HepG2 (cell line): Measurements from ENCODE around the gene ZNF106. TPM values are rescaled to one million over a fixed set of nuclear protein-coding genes. Genes with fewer than 3 reads are reported as not detected.

Experiments
- ATAC-seq: fragments of 200-7000 bp; cut with Tn5 transposase; 3 replicates; pipeline ENCODE4 v1.9.1; 2020; ENCODE audit warnings: mild to moderate bottlenecking, moderate library complexity
- BruUV-seq: library from RNA; stranded (reverse); fragments of 400-500 nt; replicated peaks from 2 replicates; lab custom pipeline; 2021; lab: Mats Ljungman, UMichigan
- CTCF ChIA-PET: fragments of 300-600 bp; formaldehyde crosslinking; extraction: SDS; loops from one replicate; lab custom pipeline; 2021; ENCODE audit warnings: low total read pairs, inconsistent platforms, low intra/inter-chr PET ratio; lab: Yijun Ruan, JAX
- POLR2A ChIA-PET: fragments of 350-600 bp; sonication (Branson Sonifier 250); formaldehyde crosslinking; loops from one replicate; lab custom pipeline; 2020; ENCODE audit warnings: antibody characterized with exemption, inconsistent platforms; lab: Yijun Ruan, JAX
- DNase-seq: peaks from one replicate; pipeline ENCODE4 v3.0.0-alpha.2; 2015; ENCODE audit warnings: low spot score
- FAIRE-seq: peaks from 3 replicates; lab custom pipeline; 2011; peaks lifted over from hg19 to GRCh38; lab: Jason Lieb, UNC
- H2AFZ ChIP-seq: one replicate; pipeline ENCODE4 v1.6.1; 2011; ENCODE audit warnings: low read length, inconsistent platforms
- H3K27ac ChIP-seq: fragments of 300-600 bp; 3 replicates; pipeline ENCODE4 v1.8.0; 2011; ENCODE audit warnings: mixed run types, mild to moderate bottlenecking, mixed read lengths, low read length, inconsistent platforms; ENCODE audit not compliant: insufficient read depth; ENCODE audit errors: extremely low read length
- H3K27me3 ChIP-seq, 2 experiments: fragments of 200-600 bp in 1 of 2; 2 replicates in 1 of 2; 3 replicates in 1 of 2; pipeline versions ENCODE4 v1.6.0 to v1.8.0; 2011; ENCODE audit warnings: low read length in 2 of 2, mild to moderate bottlenecking in 2 of 2, moderate library complexity in 2 of 2, inconsistent platforms in 1 of 2; ENCODE audit not compliant: insufficient read depth in 2 of 2, control insufficient read depth in 1 of 2
- H3K36me3 ChIP-seq, 2 experiments: fragments of 200-600 bp in 1 of 2; replicated peaks in 1 of 2; 2 replicates in 1 of 2; 3 replicates in 1 of 2; pipeline versions ENCODE4 v1.5.1 to v1.8.0; 2011; ENCODE audit warnings: low read length in 2 of 2, inconsistent platforms in 1 of 2; ENCODE audit not compliant: insufficient read depth in 2 of 2, control insufficient read depth in 1 of 2
- H3K4me1 ChIP-seq: 2 replicates; pipeline ENCODE4 v1.5.1; 2012; ENCODE audit warnings: low read length, inconsistent platforms; ENCODE audit not compliant: insufficient read depth
- H3K4me2 ChIP-seq: 2 replicates; pipeline ENCODE4 v1.6.0; 2011; ENCODE audit warnings: low read depth, low read length, inconsistent platforms
- H3K4me3 ChIP-seq, 3 experiments: fragments of 200-600 bp in 1 of 3; sonication (generic), shearing (Covaris generic) in 1 of 3; replicated peaks in 1 of 3; 2 replicates each; pipeline ENCODE4 v1.5.1; 2011 to 2016; ENCODE audit warnings: low read length in 3 of 3, inconsistent platforms in 2 of 3, low read depth in 2 of 3, mild to moderate bottlenecking in 2 of 3, control low read depth in 1 of 3, mixed read lengths in 1 of 3; ENCODE audit not compliant: insufficient read depth in 1 of 3
- H3K79me2 ChIP-seq: one replicate; pipeline ENCODE4 v1.6.1; 2011; ENCODE audit warnings: low read length, inconsistent platforms; ENCODE audit not compliant: insufficient read depth
- H3K9ac ChIP-seq: 2 replicates; pipeline ENCODE4 v1.6.0; 2011; ENCODE audit warnings: mild to moderate bottlenecking, low read depth, low read length, inconsistent platforms; ENCODE audit not compliant: insufficient read depth
- H3K9me3 ChIP-seq: 2 replicates; pipeline ENCODE4 v1.5.1; 2012; ENCODE audit warnings: mild to moderate bottlenecking, low read length
- H4K20me1 ChIP-seq: 2 replicates; pipeline ENCODE4 v1.6.0; 2011; ENCODE audit warnings: inconsistent platforms, mild to moderate bottlenecking, low read length, moderate library complexity; ENCODE audit not compliant: insufficient read depth
- AKAP8 ChIP-seq: sonication (generic); formaldehyde crosslinking; IDR thresholded peaks from 2 replicates; pipeline ENCODE4 v1.5.1; 2020; ENCODE audit warnings: mild to moderate bottlenecking, missing genetic modification reagents
- JUND ChIP-seq: sonication (generic); formaldehyde crosslinking; IDR thresholded peaks from 2 replicates; pipeline ENCODE4 v1.8.0; 2022; ENCODE audit warnings: mild to moderate bottlenecking, missing genetic modification reagents
- MLX ChIP-seq: IDR thresholded peaks from 2 replicates; pipeline ENCODE4 v1.6.1; 2016
- SNAI1 ChIP-seq: sonication (generic); formaldehyde crosslinking; IDR thresholded peaks from 2 replicates; pipeline ENCODE4 v1.5.0; 2020; ENCODE audit warnings: mild to moderate bottlenecking, missing genetic modification reagents, borderline replicate concordance
- TARDBP ChIP-seq: sonication (generic); formaldehyde crosslinking; IDR thresholded peaks from 2 replicates; pipeline ENCODE4 v1.8.0; 2022; ENCODE audit warnings: mild to moderate bottlenecking, missing genetic modification reagents
- TFAP4 ChIP-seq: sonication (generic); IDR thresholded peaks from 2 replicates; pipeline ENCODE4 v1.6.1; 2016; ENCODE audit warnings: low read depth, borderline replicate concordance
- ZEB1 ChIP-seq: IDR thresholded peaks from 2 replicates; pipeline ENCODE4 v1.6.1; 2012; ENCODE audit warnings: mild to moderate bottlenecking, low read depth, inconsistent platforms; ENCODE audit not compliant: insufficient replicate concordance
- ZNF318 ChIP-seq: sonication (generic); formaldehyde crosslinking; IDR thresholded peaks from 2 replicates; pipeline ENCODE4 v1.4.0; 2020; ENCODE audit warnings: mild to moderate bottlenecking, missing genetic modification reagents
- ZNF383 ChIP-seq: sonication (generic); formaldehyde crosslinking; IDR thresholded peaks from 2 replicates; pipeline ENCODE4 v1.4.0; 2020; ENCODE audit warnings: missing genetic modification reagents, mild to moderate bottlenecking, borderline replicate concordance
- ZNF510 ChIP-seq: sonication (generic); formaldehyde crosslinking; IDR thresholded peaks from 2 replicates; pipeline ENCODE4 v1.4.0; 2020; ENCODE audit warnings: low read depth, mild to moderate bottlenecking, missing genetic modification reagents
- ZNF678 ChIP-seq: sonication (generic); formaldehyde crosslinking; IDR thresholded peaks from 2 replicates; pipeline ENCODE4 v1.4.0; 2020; ENCODE audit warnings: mild to moderate bottlenecking, missing genetic modification reagents
- ZNF772 ChIP-seq: sonication (generic); formaldehyde crosslinking; IDR thresholded peaks from 2 replicates; pipeline ENCODE4 v1.5.0; 2020; ENCODE audit warnings: mild to moderate bottlenecking, missing genetic modification reagents
- ZUFSP ChIP-seq: sonication (generic); formaldehyde crosslinking; IDR thresholded peaks from 2 replicates; pipeline ENCODE4 v1.9.0; 2021; ENCODE audit warnings: missing genetic modification reagents, mild to moderate bottlenecking, borderline replicate concordance
- WGBS: methylation state at CpG from one replicate; pipeline ENCODE4 v1.1.6; 2017; ENCODE audit warnings: low lambda C conversion rate; 5-methylcytosine and 5-hydroxymethylcytosine counted together
- in situ Hi-C: cut with HindIII; loops from 2 replicates; pipeline ENCODE4 v1.10.0; 2017; ENCODE audit warnings: low pct_unique_long_range_greater_than_20kb; ENCODE audit not compliant: extremely low pct_ligation_motif_present
- intact Hi-C: fragments of 100-400 bp; cut with micrococcal nuclease; formaldehyde crosslinking; loops from one replicate; pipeline ENCODE4 v1.10.0; 2022; ENCODE audit not compliant: unreplicated experiment
- polyA plus RNA-seq, 8 experiments: library from polyadenylated mRNA; depleted of rRNA in 3 of 8; stranded (reverse) in 7 of 8; unstranded in 1 of 8; fragments of >200 nt; fragmentation: Illumina TruSeq in 4 of 8; extraction: Trizol in 4 of 8; gene quantifications; 2 replicates each; pipeline versions ENCODE4 v1.2.1 to v1.2.3, GENCODE V29; 2011 to 2016; ENCODE audit warnings: low read depth in 4 of 8, missing spikeins in 1 of 8, mixed read lengths in 1 of 8; ENCODE audit not compliant: insufficient read depth in 1 of 8
- total RNA-seq, 5 experiments: library from RNA; depleted of rRNA; stranded (reverse); fragments of >200 nt; fragmentation: Illumina TruSeq; extraction: Trizol; gene quantifications; 2 replicates each; pipeline ENCODE4 v1.2.3, GENCODE V29; 2016; ENCODE audit warnings: low read depth in 1 of 5

The ZNF106 gene
- total and polyA plus RNA-seq, 2 of the 13 experiments (the other 11 are each of a cell fraction or from before 2014, with no cell fraction given), result 12.5 to 35.1 TPM

GRCh38 chr15:42421376-42421775, 69.6 kb downstream of the ZNF106 start (continued):
- no peak for TF ChIP-seq ZNF318
- TF ChIP-seq ZNF678 (CRISPR knock-in tag), result no peak
- TF ChIP-seq ZEB1, result no peak
- TF ChIP-seq ZNF510 (CRISPR knock-in tag), result no peak

- no TSS peak for BruUV-seq
- no peak for TF ChIP-seq ZNF772 (CRISPR knock-in tag)
- no peak for TF ChIP-seq TARDBP
- no peak for TF ChIP-seq MLX
- no peak for TF ChIP-seq AKAP8 (CRISPR knock-in tag)
- no peak for TF ChIP-seq SNAI1 (CRISPR knock-in tag)
- no peak for TF ChIP-seq ZUFSP (CRISPR knock-in tag)
- no peak for TF ChIP-seq JUND
- no peak for TF ChIP-seq ZNF383 (CRISPR knock-in tag)
- no peak for TF ChIP-seq TFAP4
These were observed 71.6 kb downstream of the ZNF106 start for GRCh38 chr15:42419369-42419768.

More at GRCh38 chr15:42419369-42419768, 71.6 kb downstream of the ZNF106 start:
- DNase-seq (no peak), ATAC-seq (no peak), FAIRE-seq (no peak)
- Histone ChIP-seq H3K9ac (no peak overlapping the region), H3K79me2 (no peaks in the 10 kb centered on the region), H3K27me3 (no peaks in the 10 kb centered on the region), H3K36me3 (peaks cover 13 to 78% of the 10 kb centered on the region in 2 experiments), H3K9me3 (no peaks in the 10 kb centered on the region), H3K4me2 (no peak overlapping the region), H3K4me3 (no peak overlapping the region), H4K20me1 (no peaks in the 10 kb centered on the region), H2AFZ (no peak overlapping the region), H3K4me1 (no peaks in the 10 kb centered on the region), H3K27ac (no peak overlapping the region)
- ChIA-PET CTCF (no interaction called here), POLR2A (no interaction called here)
- WGBS, result 93% methylated on average over 7 of the region's 7 CpGs
- in situ Hi-C loops (no loop called here), intact Hi-C loops (no loop called here)
